ENCODE measurements around the gene FGGY.
"Not testable (repeated sequence)": the region's sequence is repeated elsewhere in the genome, so short reads cannot be mapped to it uniquely, and the experiment has no call there.

Gene FGGY

GRCh38 chr1:59289570-59289969 is 7.3 kb upstream of the FGGY start:
- no peak for DNase-seq (ENCODE audit: low read depth)

DNA sequence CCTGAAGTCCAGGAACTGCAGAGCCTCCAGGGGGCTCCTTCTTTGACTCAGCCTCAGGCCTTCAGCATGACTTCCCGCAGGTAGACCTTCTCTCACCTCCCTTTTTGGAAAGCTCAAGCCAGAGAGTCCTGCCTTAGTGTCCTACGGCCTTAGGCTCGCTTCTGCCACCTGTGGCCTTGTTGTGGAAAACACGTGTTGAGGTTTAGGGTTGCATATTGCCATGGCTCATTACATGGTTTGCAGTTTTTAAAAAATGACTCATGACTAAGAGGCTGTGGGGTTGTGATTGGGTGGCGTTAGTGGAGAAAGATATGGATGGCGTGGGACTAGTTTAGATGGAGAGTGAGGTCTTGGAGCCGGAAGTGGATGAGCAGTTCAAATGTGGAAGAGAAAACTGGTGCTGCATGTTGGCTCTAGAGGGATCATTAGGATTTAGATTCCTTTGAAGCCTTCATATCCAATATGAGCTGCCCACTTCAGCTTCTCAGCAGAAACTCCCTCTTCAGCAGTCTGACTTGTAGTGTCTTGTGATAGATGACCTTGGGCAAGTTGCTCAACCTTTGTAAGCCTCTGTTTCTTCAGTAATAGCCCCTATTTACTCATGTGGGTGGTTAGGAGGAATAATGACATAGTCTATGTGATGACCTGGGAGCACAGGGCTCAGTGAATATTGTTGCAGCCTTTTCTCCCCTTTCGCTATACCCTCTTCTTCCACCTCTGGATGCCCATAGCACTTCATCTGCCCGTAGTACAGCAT is 6.5 kb upstream of the FGGY start:
- peak; percentile 92 for DNase-seq (ENCODE audit: low read depth)

- DNase-seq (ENCODE audit: low read depth), result peak; percentile 63
These were observed 5.3 kb upstream of the FGGY start for GRCh38 chr1:59291561-59291960.

DNA sequence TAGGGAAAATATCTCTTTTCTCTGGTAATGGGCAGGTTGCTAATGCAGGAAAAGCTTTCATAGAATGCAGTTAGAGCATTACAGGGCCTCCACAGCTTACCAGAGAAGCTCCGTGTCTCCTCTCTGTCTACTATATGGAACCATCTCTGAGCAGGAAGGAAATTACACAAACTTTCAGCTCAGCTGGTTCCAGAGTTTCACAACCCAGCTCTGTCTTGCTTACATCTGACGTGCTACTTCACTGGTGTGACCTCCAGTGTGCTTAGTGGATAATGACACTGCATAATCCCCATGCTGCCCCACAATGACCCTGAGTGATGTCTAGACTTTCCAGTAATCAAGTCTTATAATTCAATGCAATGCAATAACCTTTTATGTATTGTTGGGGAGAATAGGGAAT is 4.3 kb upstream of the FGGY start:
- peak; percentile 88 for DNase-seq (ENCODE audit: low read depth)

DNA sequence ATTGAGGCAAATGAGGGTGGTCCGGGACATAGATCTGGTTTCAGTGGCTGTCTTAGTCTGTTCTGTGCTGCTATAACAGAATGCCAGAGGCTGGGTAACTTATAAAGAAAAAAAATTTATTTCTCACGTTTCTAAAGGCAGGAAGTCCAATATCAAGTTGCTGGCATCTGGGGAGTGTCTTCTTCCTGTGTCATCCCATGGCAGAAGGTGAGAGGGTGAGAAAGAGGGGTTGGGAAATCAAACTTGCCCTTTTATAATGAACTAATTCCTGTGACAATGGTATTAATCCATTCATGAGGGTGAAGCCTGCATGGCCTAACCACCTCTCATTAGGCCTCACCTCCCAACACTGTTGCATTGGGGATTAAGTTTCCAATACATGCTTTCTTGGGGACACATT is 3.7 kb upstream of the FGGY start:
- no peak for DNase-seq (ENCODE audit: low read depth)

DNA sequence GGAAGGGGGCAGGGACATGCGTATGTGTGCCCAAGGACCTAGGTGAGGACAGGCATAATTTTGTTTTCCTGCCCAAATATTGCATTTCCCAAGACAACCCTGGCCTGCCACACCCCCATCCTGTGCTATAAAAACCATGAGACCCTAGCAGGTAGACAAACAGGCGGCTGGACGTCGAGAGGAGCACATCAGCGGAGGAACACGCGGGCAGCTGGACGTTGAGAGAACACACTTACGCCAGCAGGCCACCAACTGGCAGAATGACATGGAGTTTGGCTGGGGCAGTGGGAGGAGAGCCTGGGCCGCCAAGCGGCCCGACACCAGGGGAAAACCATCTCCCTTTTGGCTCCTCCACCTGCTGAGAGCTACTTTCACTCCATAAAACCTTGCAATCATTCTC is 3.0 kb upstream of the FGGY start:
- DNase-seq (ENCODE audit: low read depth), result no peak

DNA sequence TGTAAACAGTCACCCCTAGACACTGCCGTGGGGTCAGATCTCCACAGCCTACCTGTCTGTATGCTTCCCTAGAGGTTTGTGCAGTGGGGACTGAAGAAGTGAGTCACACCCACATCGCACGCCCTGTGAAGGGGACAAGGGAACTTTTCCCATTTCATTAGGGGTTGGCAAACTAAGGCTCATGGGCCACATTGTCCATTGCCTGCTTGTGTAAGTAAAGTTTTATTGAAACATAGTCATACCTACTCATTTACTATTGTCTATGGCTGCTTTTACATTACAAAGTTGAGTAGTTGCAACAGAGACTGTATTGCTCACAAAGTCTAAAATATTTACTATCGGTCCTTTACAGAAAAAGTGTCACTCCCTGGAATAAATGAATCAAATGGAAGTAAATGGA is 2.5 kb upstream of the FGGY start:
- no peak for DNase-seq (ENCODE audit: low read depth)

DNA sequence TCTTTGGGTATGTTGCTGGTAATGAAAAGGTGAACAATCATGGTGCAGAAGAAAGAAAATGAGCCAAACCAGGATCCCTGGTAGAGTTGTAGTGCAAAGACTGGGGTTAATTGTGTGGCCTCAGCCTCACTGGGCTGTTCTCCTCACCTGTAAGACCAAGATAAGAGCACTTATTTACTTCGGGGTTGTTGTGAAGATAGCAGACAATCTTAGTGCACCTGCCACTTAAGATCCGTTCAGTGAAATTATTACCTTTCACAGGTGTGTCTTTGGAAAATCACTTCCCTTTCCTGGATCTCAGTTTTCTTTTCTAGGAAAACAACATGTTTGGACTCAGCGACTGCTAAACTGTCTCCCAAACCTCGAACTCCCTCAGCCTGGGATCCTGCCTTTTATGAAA is 1.3 kb upstream of the FGGY start:
- no peak for DNase-seq (ENCODE audit: low read depth)

- no peak for DNase-seq (ENCODE audit: low read depth)
These were observed 1.2 kb downstream of the FGGY start for GRCh38 chr1:59298026-59298583.

DNA sequence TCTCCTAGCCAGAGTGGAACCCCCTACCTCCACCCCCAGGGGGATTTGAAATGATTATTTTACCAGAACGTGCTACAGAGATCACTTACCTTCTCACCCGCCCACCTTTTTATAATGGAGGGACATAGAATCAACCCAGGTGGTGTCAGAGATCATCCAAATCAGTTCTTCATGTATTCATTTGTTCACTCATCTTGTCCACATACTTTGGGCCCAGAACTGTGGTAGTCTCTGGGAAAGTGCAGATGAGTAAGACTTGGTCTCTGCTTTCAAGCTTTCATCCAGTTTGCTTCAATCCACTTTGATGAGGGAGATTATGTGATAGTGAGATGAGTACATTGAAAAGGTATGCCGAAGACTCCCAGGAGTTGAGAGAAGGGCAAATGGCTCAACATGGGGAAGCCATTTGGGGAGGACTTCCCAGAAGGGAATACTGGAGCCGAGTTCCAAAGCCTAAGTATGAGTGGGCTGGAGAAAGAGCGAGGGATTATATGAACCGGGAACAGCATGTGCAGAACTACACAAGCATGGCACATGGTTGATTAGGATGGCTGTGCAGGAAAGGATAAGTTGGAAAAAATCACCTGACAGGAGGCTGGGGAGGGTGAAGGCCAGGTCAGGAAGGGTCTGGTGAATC is 1.9 kb downstream of the FGGY start:
- DNase-seq (ENCODE audit: low read depth), result peak; percentile 96

- DNase-seq (ENCODE audit: low read depth), result not testable (repeated sequence)
These were observed 2.8 kb downstream of the FGGY start for GRCh38 chr1:59299670-59300069.

- no peak for DNase-seq (ENCODE audit: low read depth)
These were observed 5.4 kb downstream of the FGGY start for GRCh38 chr1:59302297-59302696.

DNA sequence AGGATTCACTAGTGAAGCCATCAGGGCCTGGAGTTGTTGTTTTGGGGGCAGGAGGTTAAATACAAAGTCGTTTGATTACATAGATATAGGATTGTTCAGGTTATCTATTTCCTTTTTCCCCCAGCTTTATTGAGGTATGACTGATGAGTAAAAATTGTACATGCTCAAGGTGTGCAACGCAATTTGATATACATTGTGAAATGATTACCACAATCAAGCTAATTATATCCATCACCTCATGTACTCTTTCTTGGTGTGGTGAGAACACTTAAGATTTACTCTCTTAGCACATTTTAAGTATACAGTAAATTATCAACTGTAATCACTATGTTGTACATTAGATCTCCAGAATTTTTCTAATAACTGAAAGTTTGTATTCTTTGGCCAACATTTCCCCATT is 6.0 kb downstream of the FGGY start:
- DNase-seq (ENCODE audit: low read depth), result no peak

GRCh38 chr1:59305188-59305587 is 8.3 kb downstream of the FGGY start:
- no peak for DNase-seq (ENCODE audit: low read depth)

- no peak for DNase-seq (ENCODE audit: low read depth)
These were observed 10.7 kb downstream of the FGGY start for GRCh38 chr1:59307591-59307990.

DNA sequence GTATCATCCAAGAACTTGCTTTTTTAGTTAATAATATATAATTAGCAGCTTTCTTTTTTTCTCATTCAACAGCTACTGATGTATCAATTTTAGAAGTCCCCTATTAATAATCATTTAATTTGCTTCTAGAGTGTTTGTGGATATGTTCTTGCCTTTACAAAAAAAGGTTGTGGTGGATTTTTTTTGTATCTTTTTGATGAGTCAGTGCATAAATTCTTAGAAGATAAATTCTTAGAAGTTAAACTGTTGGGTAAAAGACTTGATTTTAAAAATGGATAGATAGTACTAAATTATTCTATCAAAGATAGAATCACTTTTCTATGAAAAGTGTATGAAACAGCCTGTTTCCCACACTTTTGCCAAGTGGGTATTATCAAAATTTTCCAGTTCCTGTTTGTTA is 11.9 kb downstream of the FGGY start:
- no peak for DNase-seq (ENCODE audit: low read depth)

DNA sequence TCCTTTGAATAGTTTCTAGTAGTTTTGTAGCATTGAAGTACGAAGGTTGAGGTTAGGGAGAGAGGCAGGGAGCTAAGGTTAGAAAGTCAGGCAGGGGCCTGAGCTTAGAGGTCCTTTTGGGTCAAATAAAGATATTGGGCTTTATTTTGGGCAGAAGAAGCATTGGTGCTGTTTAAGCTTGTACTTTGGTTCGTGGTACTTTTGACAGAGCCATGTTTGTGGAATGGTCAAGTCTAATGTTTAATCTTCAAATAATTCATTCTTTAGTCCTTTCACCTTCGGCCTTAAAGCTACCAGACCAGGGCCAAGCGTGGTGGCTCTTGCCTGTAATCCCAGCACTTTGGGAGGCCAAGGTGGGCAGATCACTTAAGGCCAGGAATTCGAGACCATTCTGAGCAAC is 12.5 kb downstream of the FGGY start:
- no peak for DNase-seq (ENCODE audit: low read depth)

DNA sequence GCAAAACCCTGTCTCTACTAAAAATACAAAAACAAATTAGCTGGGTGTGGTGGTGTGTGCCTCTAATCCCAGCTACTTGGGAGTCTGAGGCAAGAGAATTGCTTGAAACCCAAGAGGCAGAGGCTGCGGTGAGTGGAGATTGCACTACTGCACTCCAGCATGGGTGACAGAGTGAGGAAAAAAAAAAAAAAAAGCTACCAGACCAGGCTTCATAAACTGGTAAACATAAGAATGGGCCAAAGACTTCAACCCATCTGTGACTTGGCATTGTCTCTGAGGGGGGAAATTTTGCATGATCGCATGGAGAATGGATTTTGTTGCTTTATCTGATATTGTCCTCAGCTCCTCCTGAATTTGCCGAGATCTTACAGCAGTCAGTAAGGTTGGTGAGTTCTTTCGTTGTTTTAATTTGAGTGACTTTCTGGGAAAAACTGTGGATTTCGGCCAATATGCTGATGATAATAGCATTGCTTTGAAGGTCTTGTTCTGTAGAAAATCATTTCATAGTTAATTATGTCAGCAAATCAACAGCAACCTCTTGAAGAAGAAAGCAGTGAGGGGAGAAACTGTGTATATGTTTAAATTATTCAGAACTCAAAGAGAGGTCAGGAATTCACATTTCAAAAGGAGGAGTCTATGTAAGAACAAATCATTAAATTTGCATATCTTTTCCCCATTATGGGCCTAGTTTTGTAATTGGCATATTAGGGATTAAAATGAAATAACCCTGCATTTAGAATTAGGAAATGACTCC is 13.1 kb downstream of the FGGY start:
- DNase-seq (ENCODE audit: low read depth), result no peak

DNA sequence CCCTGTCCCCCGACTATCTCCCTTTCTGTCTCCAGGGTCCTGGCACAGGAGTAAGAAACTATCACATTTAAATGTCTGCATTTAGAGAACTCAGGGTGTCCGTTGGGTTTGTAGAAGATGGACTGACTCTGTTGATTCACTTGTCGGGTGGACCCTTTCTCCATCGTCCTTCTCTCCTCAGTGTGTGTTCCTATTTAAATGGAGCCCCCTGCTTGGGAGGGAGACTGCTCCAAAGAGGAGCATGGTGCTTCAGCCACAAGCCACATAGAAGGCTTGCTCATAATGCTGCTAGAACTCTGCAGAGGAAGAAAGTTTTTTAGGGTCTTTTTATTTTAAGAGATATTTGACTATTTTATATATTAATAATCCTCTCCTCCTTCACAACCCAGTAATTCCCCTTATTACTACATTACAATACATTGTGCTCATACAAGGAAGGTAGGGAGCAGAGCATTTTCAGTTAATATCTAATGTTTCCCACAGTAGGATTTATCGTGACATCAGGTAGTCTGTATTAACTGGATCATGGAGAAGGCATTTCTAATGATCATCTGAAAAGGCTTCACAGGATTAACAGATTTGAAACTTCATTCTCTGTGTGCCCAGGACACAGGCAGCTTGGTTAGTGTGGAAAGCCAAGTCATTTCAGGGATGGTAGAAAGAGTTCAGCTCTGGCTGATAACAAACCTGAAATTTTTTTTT is 13.8 kb downstream of the FGGY start:
- DNase-seq (ENCODE audit: low read depth), result no peak

GRCh38 chr1:59314776-59315528 is 18.1 kb downstream of the FGGY start:
- peak; percentile 67 for DNase-seq (ENCODE audit: low read depth)
